Skin epidermis (tissue), 12 donors: Measurements from ENCODE around the gene CCDC86.
"Not testable (repeated sequence)": the region's sequence is repeated elsewhere in the genome, so short reads cannot be mapped to it uniquely, and the experiment has no call there.

Source experiments
- H3K27ac ChIP-seq, 21 experiments: fragments of 200-600 bp; sonication (generic) in 11 of 21; one replicate each; pipeline ENCODE4 v1.5.0; 2020; ENCODE audit warnings: mild to moderate bottlenecking in 3 of 21, inconsistent platforms in 2 of 21, moderate library complexity in 2 of 21
- H3K4me3 ChIP-seq, 7 experiments: fragments of 200-600 bp; sonication (generic) in 2 of 7; one replicate each; pipeline ENCODE4 v1.5.0; 2020; ENCODE audit warnings: inconsistent platforms in 2 of 7, mild to moderate bottlenecking in 2 of 7, moderate library complexity in 1 of 7

The CCDC86 gene

GRCh38 chr11:60841797-60842667, at the start of gene CCDC86:
CCDC86 (plus strand) TSS chr11:60842113; CDS start chr11:60842125, 12 bp downstream.
- H3K4me3 ChIP-seq: peak within 1 kb of the TSS; percentile 54 to 91 (median 76)
- peak within 1 kb of the TSS in 20 of 21 experiments; percentile 63 to 91 (median 82) for H3K27ac ChIP-seq

- Histone ChIP-seq H3K27ac (no peak overlapping the region), H3K4me3 (no peak overlapping the region)
Measured at GRCh38 chr11:60792521-60792920, 49.4 kb upstream of the CCDC86 start.

- Histone ChIP-seq H3K27ac (no peak overlapping the region), H3K4me3 (no peak overlapping the region)
Measured at GRCh38 chr11:60795291-60795690, 46.6 kb upstream of the CCDC86 start.

- no peak overlapping the region for H3K27ac ChIP-seq
- H3K4me3 ChIP-seq: no peak overlapping the region
Measured at GRCh38 chr11:60797846-60798630, 43.9 kb upstream of the CCDC86 start.

GRCh38 chr11:60798631-60799030, 43.3 kb upstream of the CCDC86 start:
- Histone ChIP-seq H3K4me3 (no peak overlapping the region), H3K27ac (no peak overlapping the region)

- no peak overlapping the region for H3K4me3 ChIP-seq
- H3K27ac ChIP-seq: no peak overlapping the region
Measured at GRCh38 chr11:60801194-60801593, 40.7 kb upstream of the CCDC86 start.

GRCh38 chr11:60803273-60803936, 38.5 kb upstream of the CCDC86 start:
- Histone ChIP-seq H3K27ac (no peak overlapping the region), H3K4me3 (no peak overlapping the region)

GRCh38 chr11:60809249-60809648, 32.7 kb upstream of the CCDC86 start:
- no peak overlapping the region for H3K4me3 ChIP-seq
- no peak overlapping the region for H3K27ac ChIP-seq

GRCh38 chr11:60809691-60810090, 32.2 kb upstream of the CCDC86 start:
- no peak overlapping the region for H3K27ac ChIP-seq
- H3K4me3 ChIP-seq: no peak overlapping the region

- H3K4me3 ChIP-seq: no peak overlapping the region
- H3K27ac ChIP-seq: no peak overlapping the region
Measured at GRCh38 chr11:60810151-60810550, 31.8 kb upstream of the CCDC86 start.

- no peak overlapping the region for H3K27ac ChIP-seq
- H3K4me3 ChIP-seq: no peak overlapping the region
Measured at GRCh38 chr11:60810569-60810968, 31.3 kb upstream of the CCDC86 start.

GRCh38 chr11:60813324-60813723, 28.6 kb upstream of the CCDC86 start:
- H3K27ac ChIP-seq: no peak overlapping the region
- H3K4me3 ChIP-seq: no peak overlapping the region

GRCh38 chr11:60814112-60814511, 27.8 kb upstream of the CCDC86 start:
- no peak overlapping the region for H3K27ac ChIP-seq
- H3K4me3 ChIP-seq: no peak overlapping the region

- H3K4me3 ChIP-seq: no peak overlapping the region
- H3K27ac ChIP-seq: no peak overlapping the region
Measured at GRCh38 chr11:60816590-60817157, 25.2 kb upstream of the CCDC86 start.

- Histone ChIP-seq H3K4me3 (no peak overlapping the region), H3K27ac (no peak overlapping the region)
Measured at GRCh38 chr11:60818057-60818456, 23.9 kb upstream of the CCDC86 start.

GRCh38 chr11:60821827-60822599, 19.9 kb upstream of the CCDC86 start:
- Histone ChIP-seq H3K4me3 (no peak overlapping the region), H3K27ac (no peak overlapping the region)

- H3K4me3 ChIP-seq, H3K27ac ChIP-seq: not testable (repeated sequence)
Measured at GRCh38 chr11:60823745-60824306, 18.1 kb upstream of the CCDC86 start.

GRCh38 chr11:60825118-60825517, 16.8 kb upstream of the CCDC86 start:
- no peak overlapping the region for H3K4me3 ChIP-seq

GRCh38 chr11:60825790-60826189, 16.1 kb upstream of the CCDC86 start:
- H3K4me3 ChIP-seq: no peak overlapping the region
- no peak overlapping the region for H3K27ac ChIP-seq

More at GRCh38 chr11:60825118-60825517, 16.8 kb upstream of the CCDC86 start:
- no peak overlapping the region for H3K27ac ChIP-seq
